HL-60 (cell line): ENCODE results near the gene HES6.

Experiments used
- DNase-seq, 2 experiments: peaks; one replicate each; pipeline ENCODE4 v3.0.0-alpha.2; 2010 to 2020; ENCODE audit warnings: low read depth in 1 of 2, low spot score in 1 of 2
- H3K27ac ChIP-seq: fragments of 250-450 bp; sonication (Bioruptor Pico); replicated peaks from 2 replicates; pipeline ENCODE4 v1.5.1; 2020; ENCODE audit warnings: mild to moderate bottlenecking, moderate library complexity
- H3K27me3 ChIP-seq: fragments of 250-450 bp; sonication (Bioruptor Pico); 2 replicates; pipeline ENCODE4 v1.5.1; 2021; ENCODE audit warnings: mild to moderate bottlenecking, moderate library complexity; ENCODE audit not compliant: insufficient read depth, poor library complexity, severe bottlenecking
- H3K4me3 ChIP-seq: replicated peaks from 2 replicates; pipeline ENCODE4 v1.5.1; 2011; ENCODE audit warnings: mild to moderate bottlenecking, control low read depth, low read length; ENCODE audit not compliant: insufficient read depth
- CTCF ChIP-seq: IDR thresholded peaks from one replicate; pipeline ENCODE4 v1.5.1; 2011; ENCODE audit warnings: low read length, control low read depth, inconsistent platforms; ENCODE audit not compliant: insufficient read depth
- GABPA ChIP-seq: IDR thresholded peaks from 2 replicates; pipeline ENCODE4 v1.6.1; 2012; ENCODE audit warnings: low read depth
- POLR2AphosphoS5 ChIP-seq: IDR thresholded peaks from 2 replicates; pipeline ENCODE4 v1.6.1; 2012; ENCODE audit warnings: low read depth
- REST ChIP-seq: IDR thresholded peaks from 2 replicates; pipeline ENCODE4 v1.6.1; 2012; ENCODE audit warnings: low read depth; ENCODE audit not compliant: insufficient replicate concordance
- SPI1 ChIP-seq: IDR thresholded peaks from 2 replicates; pipeline ENCODE4 v1.6.1; 2012; ENCODE audit warnings: low read depth, mild to moderate bottlenecking, borderline replicate concordance

HES6 gene

GRCh38 chr2:238231251-238231793 lies 8.5 kb downstream of the HES6 start:
- Histone ChIP-seq H3K4me3 (no peak overlapping the region), H3K27ac (peak overlapping the region; percentile 54)
- peak in 1 of 2 experiments; percentile 45 for DNase-seq

GRCh38 chr2:238230699-238231098 lies 9.1 kb downstream of the HES6 start:
- no peaks in the 10 kb centered on the region for H3K27me3 ChIP-seq

More at GRCh38 chr2:238231251-238231793, 8.5 kb downstream of the HES6 start:
- no peak for TF ChIP-seq SPI1
- no peak for TF ChIP-seq GABPA
- no peaks in the 10 kb centered on the region for H3K27me3 ChIP-seq

GRCh38 chr2:238228700-238229099 lies 11.1 kb downstream of the HES6 start:
- no peak for DNase-seq
- H3K27me3 ChIP-seq: no peaks in the 10 kb centered on the region
- H3K27ac ChIP-seq: no peak overlapping the region
- no peak overlapping the region for H3K4me3 ChIP-seq
- TF ChIP-seq CTCF (no peak), SPI1 (no peak), GABPA (no peak), REST (no peak), POLR2AphosphoS5 (no peak)

More at GRCh38 chr2:238230699-238231098, 9.1 kb downstream of the HES6 start:
- no peak overlapping the region for H3K4me3 ChIP-seq
- TF ChIP-seq SPI1: no peak
- H3K27ac ChIP-seq: no peak overlapping the region
- DNase-seq: no peak

- Histone ChIP-seq H3K4me3 (no peak overlapping the region), H3K27ac (no peak overlapping the region), H3K27me3 (no peaks in the 10 kb centered on the region)
- no peak for DNase-seq
- TF ChIP-seq CTCF: no peak
- TF ChIP-seq GABPA: no peak
- TF ChIP-seq SPI1: no peak
- TF ChIP-seq REST: no peak
- TF ChIP-seq POLR2AphosphoS5: no peak
Measured at GRCh38 chr2:238227587-238228032, 12.2 kb downstream of the HES6 start.
